HEK293T (cell line): Measurements from ENCODE around the gene LDHAL6B.

Experiments used
- CTCF ChIA-PET: fragments of 350-600 bp; formaldehyde crosslinking; extraction: SDS; loops from one replicate; lab custom pipeline; 2021; ENCODE audit warnings: antibody characterized with exemption, inconsistent platforms; lab: Yijun Ruan, JAX
- POLR2A ChIA-PET: fragments of 350-600 bp; formaldehyde crosslinking; extraction: SDS; loops from one replicate; lab custom pipeline; 2020; ENCODE audit warnings: antibody characterized with exemption, inconsistent platforms; lab: Yijun Ruan, JAX
- DNase-seq: peaks from one replicate; pipeline ENCODE4 v3.0.0; 2012; ENCODE audit warnings: mixed read lengths; ENCODE audit errors: extremely low spot score
- ARNT ChIP-seq: fragments of 450-650 bp; IDR thresholded peaks from 2 replicates; pipeline ENCODE4 v1.6.1; 2017; ENCODE audit warnings: mild to moderate bottlenecking
- BHLHE40 ChIP-seq: fragments of 450-650 bp; IDR thresholded peaks from 2 replicates; pipeline ENCODE4 v1.6.1; 2016; ENCODE audit warnings: mild to moderate bottlenecking, moderate library complexity, borderline replicate concordance
- CTBP1 ChIP-seq: fragments of 450-650 bp; IDR thresholded peaks from 2 replicates; pipeline ENCODE4 v1.6.1; 2016; ENCODE audit warnings: borderline replicate concordance
- ELF4 ChIP-seq: fragments of 450-650 bp; IDR thresholded peaks from 2 replicates; pipeline ENCODE4 v1.6.1; 2017; ENCODE audit warnings: antibody characterized with exemption
- FOXA1 ChIP-seq: fragments of 450-650 bp; IDR thresholded peaks from 2 replicates; pipeline ENCODE4 v1.6.1; 2016; ENCODE audit warnings: mild to moderate bottlenecking
- FOXK2 ChIP-seq: fragments of 450-650 bp; IDR thresholded peaks from 2 replicates; pipeline ENCODE4 v1.6.1; 2016; ENCODE audit warnings: mild to moderate bottlenecking
- FOXM1 ChIP-seq: fragments of 450-650 bp; IDR thresholded peaks from 2 replicates; pipeline ENCODE4 v1.6.1; 2017; ENCODE audit warnings: mild to moderate bottlenecking, borderline replicate concordance
- HDGF ChIP-seq: fragments of 450-650 bp; IDR thresholded peaks from 2 replicates; pipeline ENCODE4 v1.6.1; 2017; ENCODE audit warnings: antibody characterized with exemption, borderline replicate concordance
- L3MBTL2 ChIP-seq: fragments of 450-650 bp; conservative IDR thresholded peaks from 2 replicates; pipeline ENCODE4 v1.6.1; 2016; ENCODE audit warnings: mild to moderate bottlenecking
- LEF1 ChIP-seq: fragments of 450-650 bp; IDR thresholded peaks from 2 replicates; pipeline ENCODE4 v1.6.1; 2017; ENCODE audit warnings: mild to moderate bottlenecking, borderline replicate concordance
- NFRKB ChIP-seq: fragments of 450-650 bp; IDR thresholded peaks from 2 replicates; pipeline ENCODE4 v1.6.1; 2016; ENCODE audit warnings: mild to moderate bottlenecking, moderate library complexity
- PKNOX1 ChIP-seq: fragments of 450-650 bp; IDR thresholded peaks from 2 replicates; pipeline ENCODE4 v1.6.1; 2016
- SP1 ChIP-seq: fragments of 450-650 bp; IDR thresholded peaks from 2 replicates; pipeline ENCODE4 v1.6.1; 2017
- SUZ12 ChIP-seq: fragments of 450-650 bp; IDR thresholded peaks from 2 replicates; pipeline ENCODE4 v1.6.1; 2016; ENCODE audit warnings: mild to moderate bottlenecking
- TARDBP ChIP-seq: fragments of 450-650 bp; IDR thresholded peaks from 2 replicates; pipeline ENCODE4 v1.6.1; 2016
- ZNF384 ChIP-seq: fragments of 450-650 bp; IDR thresholded peaks from 2 replicates; pipeline ENCODE4 v1.6.1; 2016

LDHAL6B gene

DNA sequence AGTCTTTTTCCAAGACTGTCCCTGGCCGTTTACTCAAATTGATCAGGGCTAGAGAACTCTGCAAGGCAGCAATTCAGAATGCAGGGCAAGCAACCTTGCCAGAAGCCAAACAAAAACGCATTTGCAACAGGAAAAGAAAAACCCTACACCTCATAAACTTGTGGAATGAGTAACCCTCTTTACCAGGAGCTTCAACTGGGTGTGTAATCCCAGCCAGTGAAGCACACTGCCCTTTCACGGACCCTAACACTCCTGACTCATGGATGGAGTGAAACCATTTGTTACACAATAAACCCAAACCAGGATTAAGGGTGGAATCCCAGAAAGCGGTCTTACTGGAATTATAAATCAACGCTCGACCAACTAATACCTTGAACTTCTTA lies 14.8 kb upstream of the LDHAL6B start:
- CTCF ChIA-PET = no interaction called here
- DNase-seq = no peak
- TF ChIP-seq NFRKB = no peak
- POLR2A ChIA-PET = no interaction called here

DNA sequence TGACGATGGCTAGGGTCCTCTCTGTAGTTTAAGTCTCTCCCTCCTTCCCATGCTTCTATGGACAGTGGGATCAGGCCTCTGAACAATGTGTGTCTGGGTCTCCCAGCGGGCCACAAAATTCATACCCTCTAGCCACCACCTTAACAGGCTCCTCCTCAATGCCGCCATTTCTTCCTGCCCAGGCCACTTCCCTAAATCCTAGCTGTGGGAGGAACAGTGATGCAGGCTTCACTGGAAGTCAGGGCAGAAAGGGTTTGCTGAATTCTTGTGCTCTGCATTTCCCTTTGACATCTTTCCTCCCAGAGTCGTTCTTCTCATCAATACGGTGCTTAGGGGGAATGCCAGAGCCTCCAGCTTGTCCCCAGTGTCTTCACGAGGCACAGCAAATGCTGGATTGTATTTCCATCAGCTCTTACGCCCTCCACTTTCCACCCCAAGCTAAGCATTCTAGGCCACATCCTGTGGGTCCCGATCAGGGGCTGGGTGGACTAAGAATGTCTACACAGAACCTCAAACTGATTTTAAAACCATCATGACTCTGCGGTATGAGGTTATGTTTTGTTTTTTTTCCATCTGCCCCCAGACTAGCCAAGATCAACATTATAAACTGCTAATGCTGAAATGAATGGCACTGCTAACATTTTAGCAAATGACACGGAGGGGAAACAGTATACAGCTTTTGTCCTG lies 11.9 kb upstream of the LDHAL6B start:
- DNase-seq = no peak
- TF ChIP-seq SUZ12 (no peak), FOXM1 (no peak), FOXK2 (no peak), ZNF384 (no peak), ELF4 (no peak), L3MBTL2 (no peak), HDGF (no peak), ARNT (no peak), BHLHE40 (no peak)
- ChIA-PET POLR2A (no interaction called here), CTCF (no interaction called here)

DNA sequence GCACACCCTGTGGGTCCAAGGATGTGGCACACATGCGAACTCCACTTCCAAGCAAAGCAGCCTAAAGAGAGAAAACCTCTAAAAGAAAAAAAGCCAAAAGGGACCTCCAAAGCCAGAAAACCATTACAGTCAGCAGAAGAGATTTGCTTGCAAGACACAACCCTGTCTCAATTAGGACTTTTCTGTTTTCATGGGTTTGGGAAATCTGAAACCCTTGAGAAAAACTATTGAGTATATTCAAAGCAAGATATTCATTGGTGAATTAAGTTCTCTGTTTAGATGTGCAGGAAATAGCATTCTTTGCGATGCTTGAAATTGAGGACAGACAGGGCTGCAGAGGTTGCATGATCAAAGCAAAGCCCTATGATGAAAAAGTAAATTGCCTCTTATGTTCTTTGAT lies 10.2 kb upstream of the LDHAL6B start:
- DNase-seq = no peak
- ChIA-PET POLR2A (no interaction called here), CTCF (interaction anchor here (0.7 kb wide), 1 partner anchor 113 kb away, joined by 3 read pairs; no protein-coding TSS in a partner anchor)
- TF ChIP-seq PKNOX1 (no peak), ELF4 (no peak), FOXA1 (no peak), BHLHE40 (no peak), CTBP1 (no peak), HDGF (no peak), FOXM1 (no peak), L3MBTL2 (no peak)

GRCh38 chr15:59197454-59197853 lies 9.2 kb upstream of the LDHAL6B start:
- DNase-seq = no peak
- ChIA-PET CTCF (interaction anchor here (0.6 kb wide), 1 partner anchor 197 kb away, joined by 3 read pairs; no protein-coding TSS in a partner anchor), POLR2A (interaction anchor here (0.7 kb wide), 1 partner anchor 40 kb away, joined by 3 read pairs; no protein-coding TSS in a partner anchor)
- TF ChIP-seq TARDBP = no peak
- TF ChIP-seq L3MBTL2 = no peak
- TF ChIP-seq LEF1 = no peak
- TF ChIP-seq ARNT = no peak
- TF ChIP-seq BHLHE40 = no peak
- TF ChIP-seq ZNF384 = no peak
- TF ChIP-seq HDGF = no peak
- TF ChIP-seq CTBP1 = no peak
- TF ChIP-seq PKNOX1 = no peak
- no peak for TF ChIP-seq FOXA1
- TF ChIP-seq FOXM1 = no peak
- TF ChIP-seq SP1 = no peak
- no peak for TF ChIP-seq SUZ12
- no peak for TF ChIP-seq ELF4
- TF ChIP-seq NFRKB = no peak
- no peak for TF ChIP-seq FOXK2

GRCh38 chr15:59199626-59200465 lies 6.8 kb upstream of the LDHAL6B start:
- DNase-seq = peak; percentile 8
- ChIA-PET POLR2A (no interaction called here), CTCF (interaction anchor here (0.6 to 0.8 kb wide), 2 partner anchors 184 to 975 kb away, joined by 3 read pairs; no protein-coding TSS in a partner anchor)
- TF ChIP-seq FOXK2 = no peak
- no peak for TF ChIP-seq FOXA1
- TF ChIP-seq ELF4 = no peak
- TF ChIP-seq ZNF384 = no peak
- no peak for TF ChIP-seq TARDBP
- no peak for TF ChIP-seq LEF1
- TF ChIP-seq HDGF = no peak
- no peak for TF ChIP-seq PKNOX1
- TF ChIP-seq FOXM1 = no peak
- no peak for TF ChIP-seq SP1
- TF ChIP-seq BHLHE40 = no peak
- TF ChIP-seq L3MBTL2 = no peak

DNA sequence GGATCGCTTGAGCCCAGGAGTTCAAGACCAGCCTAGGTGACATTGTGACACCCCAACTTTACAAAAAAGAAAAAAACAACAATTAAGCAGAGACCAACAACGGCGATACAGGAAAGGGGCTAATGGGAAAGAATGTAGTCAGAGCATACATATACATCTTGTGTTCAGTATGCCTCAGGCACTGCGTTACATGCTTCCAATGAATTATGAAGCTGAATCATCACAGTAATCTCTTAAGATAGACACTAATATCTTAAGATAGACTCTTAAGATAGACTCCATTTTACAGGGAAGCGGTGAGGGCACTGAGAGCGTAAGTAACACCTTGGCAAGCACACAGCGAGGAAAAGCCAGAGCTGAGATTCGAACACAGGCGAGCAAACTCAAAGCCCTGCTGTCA lies 6.1 kb upstream of the LDHAL6B start:
- ChIA-PET CTCF (interaction anchor here (0.6 kb wide), 2 partner anchors 14 to 976 kb away, joined by 3 read pairs; no protein-coding TSS in a partner anchor), POLR2A (no interaction called here)
- no peak for TF ChIP-seq L3MBTL2
- TF ChIP-seq FOXA1 = no peak
- 0 out of 2 replicates have a peak, but pooled peaks have one; percentile 6 for TF ChIP-seq PKNOX1
- no peak for TF ChIP-seq LEF1
- TF ChIP-seq HDGF = no peak
- no peak for TF ChIP-seq CTBP1
- no peak for DNase-seq
